H1 (cell line): ENCODE results near the gene IKZF1.

Source experiments
- CTCF ChIP-seq, 3 experiments: IDR thresholded peaks; 1 replicate in 2 of 3; 2 replicates in 1 of 3; pipeline versions ENCODE4 v1.5.1 to v1.6.1; 2011; ENCODE audit warnings: low read length in 3 of 3, mild to moderate bottlenecking in 3 of 3, inconsistent platforms in 2 of 3, low read depth in 1 of 3, moderate library complexity in 1 of 3; ENCODE audit not compliant: insufficient read depth in 1 of 3; ENCODE audit errors: control extremely low read depth in 1 of 3
- EZH2 ChIP-seq: fragments of 200-600 bp; sonication (generic); IDR thresholded peaks from 2 replicates; pipeline ENCODE4 v1.7.1; 2012; ENCODE audit warnings: low read depth, mild to moderate bottlenecking, moderate library complexity, low read length, inconsistent platforms; ENCODE audit not compliant: severe bottlenecking
- GTF2F1 ChIP-seq: IDR thresholded peaks from 2 replicates; pipeline ENCODE4 v1.6.1; 2012; ENCODE audit warnings: low read depth, low read length, improper control_type of control experiment, borderline replicate concordance
- KDM1A ChIP-seq: fragments of 200-600, 300-600 bp; sonication (generic); IDR thresholded peaks from 2 replicates; pipeline ENCODE4 v1.7.1; 2016; ENCODE audit warnings: mild to moderate bottlenecking, low read length, borderline replicate concordance
- POU5F1 ChIP-seq: IDR thresholded peaks from 2 replicates; pipeline ENCODE4 v1.6.1; 2011; ENCODE audit warnings: low read depth, mild to moderate bottlenecking, low read length, moderate library complexity
- SUZ12 ChIP-seq: fragments of 200-600 bp; sonication (generic); IDR thresholded peaks from 2 replicates; pipeline ENCODE4 v1.6.1; 2012; ENCODE audit warnings: mild to moderate bottlenecking, inconsistent platforms, low read length, moderate library complexity, mixed read lengths

GRCh38 chr7:50352751-50353150, 48.2 kb downstream of the IKZF1 start:
- no peak for TF ChIP-seq EZH2
- no peak for TF ChIP-seq CTCF (IDR thresholded peaks at IDR 0.05; ENCODE audit: control extremely low read depth in 1 of 3, insufficient read depth in 1 of 3, low read depth in 1 of 3, low read length in 3 of 3)
- TF ChIP-seq KDM1A: no peak
- no peak for TF ChIP-seq POU5F1
- no peak for TF ChIP-seq GTF2F1
- TF ChIP-seq SUZ12: no peak
